Right kidney (tissue), 1 donor: ENCODE measurements around the gene PTPRG.

Experiments
- DNase-seq: peaks from one replicate; pipeline ENCODE4 v3.0.0-alpha.2; 2016

The PTPRG gene

GRCh38 chr3:62281726-62282125 lies 720.4 kb downstream of the PTPRG start:
- DNase-seq = no peak

- DNase-seq = no peak
Measured at GRCh38 chr3:62284442-62284841, 723.1 kb downstream of the PTPRG start.

GRCh38 chr3:62287392-62287927 lies 726.1 kb downstream of the PTPRG start:
- DNase-seq = no peak

GRCh38 chr3:62289922-62290321 lies 728.6 kb downstream of the PTPRG start:
- DNase-seq = no peak

- no peak for DNase-seq
Measured at GRCh38 chr3:62293051-62293780, 731.8 kb downstream of the PTPRG start.

- no peak for DNase-seq
Measured at GRCh38 chr3:62295571-62295970, 734.2 kb downstream of the PTPRG start.

- no peak for DNase-seq
Measured at GRCh38 chr3:62300617-62301016, 739.2 kb downstream of the PTPRG start.

- no peak for DNase-seq
Measured at GRCh38 chr3:62312201-62312600, 750.8 kb downstream of the PTPRG start.

GRCh38 chr3:62316525-62316924 lies 755.2 kb downstream of the PTPRG start:
- no peak for DNase-seq

- no peak for DNase-seq
Measured at GRCh38 chr3:62318365-62318751, 757.0 kb downstream of the PTPRG start.

- peak; percentile 87 for DNase-seq
Measured at GRCh38 chr3:62318752-62319569, 757.6 kb downstream of the PTPRG start.

- no peak for DNase-seq
Measured at GRCh38 chr3:62319570-62320243, 758.3 kb downstream of the PTPRG start.

GRCh38 chr3:62323241-62323640 lies 761.9 kb downstream of the PTPRG start:
- no peak for DNase-seq

GRCh38 chr3:62325896-62326295 lies 764.5 kb downstream of the PTPRG start:
- no peak for DNase-seq

- DNase-seq = no peak
Measured at GRCh38 chr3:62329971-62330370, 768.6 kb downstream of the PTPRG start.

- DNase-seq = no peak
Measured at GRCh38 chr3:62332017-62332416, 770.6 kb downstream of the PTPRG start.

GRCh38 chr3:62332835-62333244 lies 771.5 kb downstream of the PTPRG start:
- DNase-seq = no peak

- DNase-seq = no peak
Measured at GRCh38 chr3:62335196-62335595, 773.8 kb downstream of the PTPRG start.

GRCh38 chr3:62343755-62344154 lies 782.4 kb downstream of the PTPRG start:
- DNase-seq = no peak
